Stimulated activated CD8-positive, alpha-beta memory T cell treated with anti-CD3 and anti-CD28 coated beads, Interleukin-7, amount 100 ng/mL, for 24 hours (primary cell): ENCODE results near the gene PIGZ.

Experiments
- DNase-seq: peaks from one replicate; pipeline ENCODE4 v3.0.0-alpha.2; 2020; ENCODE audit warnings: low read depth

PIGZ gene

DNA sequence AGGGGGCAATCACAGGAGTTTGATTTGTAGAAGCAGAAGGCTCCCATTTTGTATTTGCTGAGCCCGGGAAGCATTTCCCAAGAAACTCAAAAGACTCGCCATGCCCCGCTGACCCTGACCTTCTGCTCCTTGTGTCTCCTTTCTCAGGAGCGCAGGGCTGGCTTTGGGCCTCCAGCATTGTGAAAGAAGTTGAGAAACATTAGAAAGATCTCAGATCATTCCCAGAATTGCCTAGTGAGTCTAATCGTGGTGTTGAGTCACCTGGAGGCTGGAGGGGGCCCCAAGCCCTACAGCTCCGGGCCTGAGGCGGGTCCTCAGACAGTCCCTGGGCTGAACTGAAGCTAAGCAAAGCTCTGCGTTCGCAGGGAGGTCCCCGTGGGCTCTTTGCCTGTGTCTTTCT is 10.9 kb upstream of the PIGZ start:
- DNase-seq: no peak

DNA sequence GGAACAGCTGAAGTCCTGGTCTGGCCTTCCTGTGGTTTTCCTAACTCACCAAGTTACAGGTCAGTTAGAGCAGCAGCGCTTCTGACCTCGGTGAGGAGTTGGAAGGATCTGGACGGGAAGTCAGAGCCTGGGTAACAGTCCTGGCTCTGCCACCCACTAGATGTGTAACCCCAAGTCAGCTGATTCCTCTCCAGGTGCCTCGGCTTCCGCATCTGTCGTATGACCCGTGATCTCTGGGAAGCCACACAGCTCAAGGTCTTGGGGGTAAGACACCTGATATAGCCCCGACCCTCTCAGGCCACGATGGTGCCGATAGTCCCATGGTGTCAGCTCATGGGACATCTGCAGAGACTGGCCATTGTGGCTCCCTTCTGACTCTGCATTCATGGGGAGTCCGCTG is 8.3 kb upstream of the PIGZ start:
- DNase-seq: no peak

DNA sequence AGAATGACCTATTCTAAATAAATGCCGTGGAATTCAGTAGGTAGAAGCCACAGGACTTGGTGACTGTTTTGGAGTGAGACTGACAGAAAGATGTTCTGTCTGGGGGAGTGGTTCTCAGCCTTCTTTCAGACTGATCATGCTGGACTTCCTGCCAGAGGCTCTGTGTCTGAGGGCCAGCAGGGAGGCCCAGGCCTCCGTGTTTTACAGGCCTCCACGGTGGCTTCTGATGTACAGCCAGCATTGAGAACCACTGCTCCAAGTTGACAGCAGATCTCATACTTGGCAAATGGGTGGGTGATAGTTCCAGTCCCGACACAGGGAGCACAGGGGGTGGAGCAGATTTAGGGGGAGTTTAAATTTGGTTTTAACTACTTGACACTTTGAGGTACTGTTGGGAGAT is 6.7 kb upstream of the PIGZ start:
- no peak for DNase-seq

DNA sequence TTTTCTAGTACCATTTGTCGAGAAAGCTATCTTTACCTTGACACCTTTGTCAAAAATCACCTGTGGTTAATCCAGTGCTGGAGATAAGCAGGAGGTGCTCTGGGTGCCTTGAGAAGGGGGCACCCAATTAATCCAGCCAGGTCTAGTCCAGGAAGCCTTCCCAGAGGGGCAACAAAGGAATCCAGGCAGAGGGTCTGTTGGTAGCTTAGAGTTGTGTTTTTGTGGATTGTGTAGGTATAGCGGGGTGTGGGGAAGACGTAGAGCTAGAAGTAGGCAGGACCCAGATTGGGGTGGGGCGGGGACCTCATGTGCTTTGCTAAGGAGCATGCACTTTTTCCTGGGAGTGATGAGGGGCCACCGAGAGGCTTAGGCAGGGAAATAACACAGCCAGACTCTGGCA is 6.0 kb upstream of the PIGZ start:
- DNase-seq: no peak

DNA sequence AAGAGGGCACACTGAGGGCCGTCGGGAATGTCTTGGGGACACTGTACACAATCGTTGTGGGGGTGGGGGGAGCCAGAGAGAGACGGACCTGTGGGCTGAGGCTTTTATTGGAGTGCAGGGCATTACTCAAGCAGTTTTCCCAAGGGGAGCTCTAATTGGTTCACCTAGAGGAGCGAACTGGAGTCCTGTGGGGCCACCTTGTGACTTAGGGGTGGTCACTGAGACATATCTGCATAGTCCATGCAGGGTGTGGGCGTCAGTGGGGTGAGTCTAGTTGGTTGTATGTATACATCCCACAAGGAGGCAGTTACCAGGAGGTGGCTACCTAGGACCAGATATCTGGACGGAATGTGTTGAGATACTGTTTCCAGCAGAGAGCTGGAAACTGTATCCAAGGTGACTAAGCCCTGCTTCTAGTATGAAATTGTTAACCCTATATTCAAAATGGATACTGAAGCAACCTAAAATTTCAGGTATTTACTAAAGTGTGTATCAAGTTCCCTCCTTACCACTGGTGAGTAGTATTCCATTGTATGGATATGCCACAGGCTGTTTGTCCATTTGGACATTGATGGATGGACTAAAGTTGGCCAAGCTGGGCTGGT is 2.6 kb upstream of the PIGZ start:
- DNase-seq: no peak

DNA sequence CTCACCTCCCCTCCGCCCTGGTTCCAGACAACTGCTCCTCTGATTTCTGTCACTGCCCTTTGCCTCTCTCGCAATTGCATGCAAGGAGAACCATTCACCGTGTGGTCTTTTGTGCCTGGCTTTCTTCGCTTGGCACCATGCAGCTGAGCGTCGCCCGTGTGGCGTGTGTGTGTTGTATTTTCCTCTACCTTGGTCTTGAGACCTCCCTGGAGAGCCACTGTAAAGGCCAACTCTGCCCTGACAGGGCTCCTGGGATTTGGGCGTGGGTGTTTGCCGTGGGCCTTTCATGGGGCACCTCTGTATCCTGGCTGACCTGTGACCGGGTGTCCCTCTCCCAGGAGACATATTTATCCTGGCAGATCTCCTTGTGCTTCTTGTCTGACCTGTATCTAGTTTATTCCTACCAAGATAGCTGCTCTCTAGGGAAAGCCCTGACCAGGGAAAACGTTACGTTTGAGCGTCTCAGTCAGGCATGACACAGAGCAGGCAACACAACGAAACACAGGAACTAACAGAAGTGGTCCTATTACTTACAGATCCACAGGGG is 2.0 kb upstream of the PIGZ start:
- DNase-seq: no peak

DNA sequence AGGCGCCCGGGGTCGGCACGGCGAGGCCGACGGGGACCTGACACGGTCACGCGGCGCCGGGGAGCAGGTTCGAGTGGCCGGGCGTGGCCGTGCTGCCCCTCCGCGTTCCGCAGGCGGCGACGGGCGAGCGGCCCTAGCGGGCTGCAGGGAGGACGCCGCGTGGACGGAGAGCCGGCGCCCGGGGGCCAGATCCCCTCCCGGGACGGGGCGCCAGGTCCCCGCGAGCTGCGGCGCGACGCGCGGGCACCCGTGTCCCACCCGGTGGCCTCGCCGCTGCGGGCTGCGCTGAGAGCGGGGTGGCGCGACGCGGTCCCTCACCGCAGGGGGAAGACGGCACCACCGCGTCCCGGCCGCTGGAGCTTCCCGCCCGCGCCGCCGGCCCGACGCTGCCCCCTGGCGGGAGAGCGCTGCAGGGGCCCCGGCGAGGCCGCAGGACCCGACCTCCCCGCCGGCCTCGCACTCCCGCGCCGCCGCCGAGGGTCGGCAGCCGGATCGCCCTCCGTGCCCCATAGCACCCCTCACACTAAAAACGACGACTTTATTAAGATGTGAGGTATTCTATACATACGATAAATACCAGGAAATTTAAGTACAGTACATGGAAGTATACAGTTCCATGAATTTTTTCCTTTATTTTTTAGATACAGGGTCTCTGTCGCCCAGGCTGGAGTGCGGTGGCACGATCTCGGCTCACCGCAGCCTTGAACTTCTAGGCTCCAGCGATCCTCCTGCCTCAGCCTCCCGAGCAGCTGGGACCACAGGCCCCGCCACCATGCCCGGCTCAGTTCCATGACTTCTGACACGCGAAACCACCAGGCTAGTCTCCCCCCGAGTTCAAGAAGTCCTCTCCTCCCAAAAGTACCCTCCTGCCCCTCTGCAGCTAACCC is 1.3 kb upstream of the PIGZ start:
- no peak for DNase-seq

DNA sequence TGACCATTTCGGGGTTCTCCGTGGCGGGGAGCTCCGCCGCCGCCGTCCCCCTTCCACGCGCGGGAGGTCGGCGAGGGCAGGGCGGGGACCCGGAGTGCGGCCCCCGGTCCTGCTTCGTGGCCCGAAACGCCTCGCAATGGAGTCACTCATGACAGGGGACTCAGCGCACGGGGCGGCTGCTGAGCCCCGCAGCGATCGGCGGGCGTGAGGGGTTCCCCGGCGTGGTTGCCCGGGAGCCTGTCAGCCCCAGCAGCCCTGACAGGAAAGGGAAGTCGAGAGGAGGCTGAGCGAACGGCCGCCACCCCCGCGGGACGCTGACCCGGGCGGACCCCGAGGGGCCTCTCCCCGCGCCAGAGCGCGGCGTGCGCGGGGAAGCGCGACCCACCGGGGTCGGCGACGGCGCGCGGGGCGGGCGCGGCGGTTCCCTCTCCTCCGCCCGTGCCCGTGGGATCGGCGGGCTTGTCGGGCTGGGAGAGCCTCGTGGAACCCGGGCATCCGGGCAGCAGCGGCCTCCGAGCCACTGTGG is 564 bp upstream of the PIGZ start:
- no peak for DNase-seq

DNA sequence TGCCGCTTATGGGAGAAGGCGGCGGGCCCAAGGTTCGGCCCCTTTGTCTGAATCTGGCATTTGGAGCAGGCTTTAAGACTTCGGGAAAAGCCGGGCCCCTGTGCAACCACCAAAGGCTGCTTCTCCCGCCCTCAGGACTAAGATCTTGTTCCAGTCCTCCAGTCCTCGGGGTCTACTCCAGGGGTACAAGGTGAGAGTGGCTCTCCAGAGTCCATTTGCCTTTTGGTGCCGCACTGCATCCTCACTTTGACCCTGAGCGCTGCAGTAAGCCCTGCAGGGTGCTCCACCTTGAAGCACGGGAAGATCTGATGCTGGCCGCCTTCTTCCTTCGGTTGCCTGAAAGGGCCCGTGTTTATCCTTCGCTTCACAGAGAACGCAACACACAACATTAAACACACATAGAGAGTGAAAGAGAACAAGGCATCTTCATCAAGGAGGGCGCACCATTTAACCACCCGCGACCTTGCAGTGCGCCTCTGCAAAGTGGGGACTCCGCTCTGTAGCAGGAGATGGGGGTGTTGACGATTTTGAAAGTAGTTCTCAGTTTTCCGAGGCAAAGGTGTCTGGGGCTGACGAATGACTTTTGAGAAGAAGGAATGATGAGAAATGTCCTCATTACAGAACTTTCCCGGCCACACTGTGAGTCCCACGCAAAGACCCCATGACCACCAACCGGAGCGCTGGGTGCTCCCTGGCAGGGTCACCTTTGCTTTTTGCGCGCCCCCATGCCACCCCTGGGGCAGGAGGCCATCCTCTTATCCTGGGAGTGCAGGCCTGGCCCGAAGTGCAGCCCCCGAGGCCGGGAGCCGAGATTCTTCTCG is 1.0 kb downstream of the PIGZ start:
- no peak for DNase-seq

DNA sequence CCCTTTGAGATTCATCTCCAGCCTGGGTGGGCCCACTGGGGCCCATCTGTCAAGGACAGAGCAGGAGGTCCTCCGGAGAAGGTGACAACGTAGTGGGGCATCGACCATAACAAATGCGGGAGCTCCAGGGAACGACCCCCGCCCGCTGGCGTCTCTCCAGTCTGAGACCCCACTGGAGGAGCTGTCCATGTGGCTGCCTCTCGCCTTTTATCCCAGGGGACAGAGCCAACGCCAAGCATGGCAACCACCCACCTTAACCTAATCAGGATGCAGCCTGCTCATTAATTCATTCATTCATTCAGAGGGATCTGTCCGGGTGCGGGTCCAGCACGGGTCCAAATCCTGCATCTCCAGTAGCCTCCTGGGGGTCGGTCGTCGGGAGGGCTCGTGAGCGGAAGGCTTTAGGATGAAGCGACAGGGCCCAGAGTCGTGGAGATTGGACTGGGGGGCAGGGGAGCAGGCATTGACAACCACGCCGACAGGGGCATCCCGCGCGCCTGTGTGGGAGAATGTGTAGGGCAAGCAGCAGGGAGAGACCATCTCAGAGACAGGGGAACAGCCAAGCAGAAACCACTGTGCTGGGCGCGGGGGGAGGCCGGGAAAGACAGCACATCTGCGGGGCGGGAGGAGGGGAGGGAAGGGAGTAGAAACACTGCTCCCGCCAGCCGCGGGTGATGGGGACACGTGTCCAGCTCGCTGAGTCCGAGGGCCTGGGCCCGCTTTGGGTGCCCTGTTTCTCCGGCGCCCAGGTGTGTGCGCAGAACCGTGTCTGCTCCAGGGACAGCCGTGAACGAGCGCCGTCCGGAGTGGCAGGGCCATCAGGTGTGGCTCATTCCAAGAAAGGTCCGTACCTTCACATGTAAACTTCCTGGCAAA is 1.9 kb downstream of the PIGZ start:
- no peak for DNase-seq

DNA sequence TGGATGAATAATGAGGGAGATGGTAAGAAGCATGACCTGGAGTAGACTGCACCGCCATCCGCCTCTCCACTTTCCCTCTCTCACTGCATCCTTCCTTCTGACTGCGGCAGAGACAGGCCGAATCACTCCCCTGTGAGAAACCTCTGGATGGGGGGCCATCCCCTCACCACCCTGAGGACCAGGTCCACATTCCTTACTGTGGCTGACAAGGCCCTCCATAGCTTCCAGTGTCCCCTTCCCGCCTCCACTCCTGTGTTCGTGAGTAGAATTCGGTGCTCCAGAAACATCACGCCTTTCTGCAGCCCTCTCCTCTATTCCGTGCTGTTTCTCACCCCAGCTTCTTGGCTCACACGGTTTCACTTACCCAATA is 2.8 kb downstream of the PIGZ start:
- no peak for DNase-seq

DNA sequence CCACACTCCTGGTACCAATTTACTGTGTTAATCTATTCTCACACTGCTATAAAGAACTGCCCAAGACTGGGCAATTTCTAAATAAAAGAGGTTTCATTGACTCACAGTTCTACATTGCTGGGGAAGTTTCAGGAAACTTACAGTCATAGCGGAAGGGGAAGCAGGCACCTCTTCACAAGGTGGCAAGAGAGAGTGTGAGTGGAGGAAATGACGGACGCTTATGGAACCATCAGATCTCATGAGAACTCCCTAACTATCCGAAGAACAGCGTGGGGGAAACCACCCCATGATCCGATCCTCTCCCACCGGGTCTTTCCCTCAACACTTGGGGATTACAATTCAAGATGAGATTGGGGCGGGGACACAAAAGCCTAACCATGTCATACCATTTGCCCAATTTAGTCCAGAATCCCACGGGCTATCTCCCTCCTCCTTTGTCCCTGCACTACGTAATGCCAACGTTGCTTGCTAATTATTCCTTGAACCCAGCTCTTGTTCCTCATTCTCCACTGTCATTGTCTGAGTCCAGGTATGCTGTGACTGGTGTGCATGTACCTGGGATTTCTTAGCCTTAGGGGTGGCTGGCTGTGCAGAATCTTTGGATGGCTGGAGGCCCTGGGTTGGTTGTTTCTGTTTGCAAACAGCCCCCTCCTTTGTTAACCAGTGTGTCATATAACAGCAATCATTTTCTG is 3.4 kb downstream of the PIGZ start:
- no peak for DNase-seq

DNA sequence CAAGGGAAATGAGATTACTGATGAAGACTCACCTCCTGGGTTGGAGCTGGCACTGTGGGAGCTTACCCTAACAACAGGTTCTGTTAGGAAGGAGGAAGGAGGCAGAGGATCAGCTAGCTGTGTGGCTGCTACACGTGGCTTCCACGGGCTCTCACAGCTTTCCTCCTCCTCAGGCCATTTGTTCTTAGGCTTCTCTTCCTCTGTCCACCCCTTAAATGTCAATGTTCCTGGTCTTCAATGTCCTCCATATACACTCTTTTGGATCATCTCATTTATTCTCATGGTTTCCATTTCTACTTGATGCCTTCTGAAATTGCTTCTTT is 5.0 kb downstream of the PIGZ start:
- DNase-seq: no peak

DNA sequence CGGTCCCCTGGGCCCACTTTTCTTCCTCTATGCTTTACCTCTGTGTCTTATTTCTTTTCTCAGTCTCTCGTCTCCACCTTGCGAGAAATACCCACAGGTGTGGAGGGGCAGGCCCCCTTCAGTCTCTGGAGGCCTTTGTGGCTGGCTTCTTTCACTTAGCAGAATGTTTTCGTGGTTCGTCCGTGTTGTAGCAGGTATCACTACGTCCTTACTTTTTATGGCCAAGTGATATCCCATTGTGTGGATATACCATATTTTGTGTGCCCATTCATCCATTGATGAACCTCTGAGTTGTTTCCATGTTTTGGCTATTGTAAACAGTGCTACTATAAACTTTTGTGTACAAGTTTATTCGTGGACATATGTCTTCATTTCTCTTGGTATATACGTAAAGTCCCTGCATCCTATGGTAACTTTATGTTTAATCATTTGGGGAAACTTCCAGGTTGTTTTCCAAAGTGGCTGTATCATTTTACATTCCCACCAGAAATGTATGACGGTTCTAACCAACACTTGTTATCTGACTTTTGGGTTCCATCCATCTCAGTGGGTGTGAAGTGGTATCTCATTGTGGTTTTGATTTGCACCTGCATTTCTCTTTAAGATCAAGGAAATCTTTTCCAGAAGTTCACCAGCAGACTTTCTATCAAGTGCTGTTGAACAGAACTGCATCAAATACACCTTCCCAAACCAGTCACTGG is 5.6 kb downstream of the PIGZ start:
- no peak for DNase-seq

DNA sequence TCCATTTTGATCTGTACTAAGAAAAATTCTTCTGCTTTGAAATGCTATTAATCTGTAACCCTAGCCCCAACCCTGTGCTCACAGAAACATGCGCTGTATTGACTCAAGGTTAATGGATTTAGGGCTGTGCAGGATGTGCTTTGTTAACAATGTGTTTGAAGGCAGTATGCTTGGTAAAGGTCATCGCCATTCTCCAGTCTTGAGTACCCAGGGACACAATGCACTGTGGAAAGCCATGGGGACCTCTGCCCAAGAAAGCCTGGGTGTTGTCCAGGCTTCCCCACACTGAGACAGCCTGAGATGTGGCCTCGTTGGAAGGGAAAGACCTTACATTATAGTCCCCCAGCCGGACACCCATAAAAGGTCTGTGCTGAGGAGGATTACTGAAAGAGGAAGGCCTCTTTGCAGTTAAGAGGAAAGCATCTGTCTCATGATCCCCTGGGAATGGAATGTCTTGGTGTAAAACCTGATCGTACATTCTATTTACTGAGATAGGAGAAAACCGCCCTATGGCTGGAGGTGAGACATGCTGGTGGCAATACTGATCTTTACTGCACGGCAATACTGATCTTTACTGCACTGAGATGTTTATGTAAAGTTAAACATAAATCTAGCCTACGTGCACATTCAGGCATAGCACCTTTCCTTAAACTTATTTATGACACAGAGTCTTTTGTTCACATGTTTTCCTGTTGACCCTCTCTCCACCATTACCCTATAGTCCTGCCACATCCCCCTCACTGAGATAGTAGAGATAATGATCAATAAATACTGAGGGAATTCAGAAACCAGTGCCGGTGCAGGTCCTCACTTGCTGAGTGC is 6.3 kb downstream of the PIGZ start:
- no peak for DNase-seq

DNA sequence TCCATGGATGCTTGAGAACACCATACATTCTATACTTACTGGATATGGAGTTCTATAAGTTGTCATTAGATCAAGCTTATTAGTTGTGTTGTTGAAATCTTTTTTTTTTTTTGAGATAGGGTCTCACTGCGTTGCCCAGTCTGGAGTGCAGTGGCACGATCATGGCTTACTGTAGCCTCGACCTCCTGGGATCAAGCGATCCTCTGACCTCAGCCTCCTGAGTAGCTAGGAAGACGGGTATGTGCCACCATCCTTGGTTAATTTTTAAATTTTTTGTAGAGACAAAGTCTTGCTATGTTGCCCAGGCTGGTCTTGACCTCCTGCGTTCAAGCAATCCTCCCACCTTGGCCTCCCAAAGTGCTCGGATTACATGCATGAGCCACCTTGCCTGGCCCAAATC is 13.8 kb downstream of the PIGZ start:
- DNase-seq: no peak

DNA sequence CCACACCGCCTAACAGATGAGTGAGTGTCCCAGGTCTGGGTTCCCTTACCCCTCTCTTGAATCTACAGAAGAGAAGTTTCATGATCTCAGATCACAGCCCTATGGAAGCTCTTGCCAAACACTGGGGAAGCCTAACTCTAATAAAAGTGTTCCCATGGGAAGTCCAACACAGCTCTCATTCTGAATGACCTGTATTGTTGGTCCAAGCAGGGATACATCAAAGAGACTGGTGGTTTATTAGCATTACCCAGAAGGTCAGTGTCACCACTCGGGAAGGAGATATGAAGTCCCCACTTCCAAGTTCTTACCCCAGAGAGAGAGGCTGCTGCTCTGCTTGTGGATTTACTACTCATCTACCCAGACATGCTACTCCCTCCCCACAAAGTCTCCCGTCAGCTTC is 17.3 kb downstream of the PIGZ start:
- no peak for DNase-seq

DNA sequence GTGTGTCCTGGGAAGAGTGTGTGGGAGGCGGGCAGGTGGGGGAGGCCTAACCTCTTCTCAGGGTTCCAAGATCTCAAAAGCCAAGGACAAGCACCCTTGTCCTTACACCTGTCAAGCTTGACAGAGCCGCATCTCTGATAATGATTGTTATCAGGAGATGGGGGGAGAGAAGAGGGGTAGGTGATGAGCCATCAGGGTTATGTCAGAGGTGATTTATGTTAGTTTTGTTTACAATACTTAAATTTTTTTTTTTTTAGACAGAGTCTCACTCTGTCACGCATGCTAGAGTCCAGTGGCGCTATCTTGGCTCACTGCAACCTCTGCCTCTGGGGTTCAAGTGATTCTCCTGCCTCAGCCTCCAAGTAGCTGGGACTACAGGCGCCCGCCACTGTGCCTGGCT is 18.9 kb downstream of the PIGZ start:
- DNase-seq: no peak

DNA sequence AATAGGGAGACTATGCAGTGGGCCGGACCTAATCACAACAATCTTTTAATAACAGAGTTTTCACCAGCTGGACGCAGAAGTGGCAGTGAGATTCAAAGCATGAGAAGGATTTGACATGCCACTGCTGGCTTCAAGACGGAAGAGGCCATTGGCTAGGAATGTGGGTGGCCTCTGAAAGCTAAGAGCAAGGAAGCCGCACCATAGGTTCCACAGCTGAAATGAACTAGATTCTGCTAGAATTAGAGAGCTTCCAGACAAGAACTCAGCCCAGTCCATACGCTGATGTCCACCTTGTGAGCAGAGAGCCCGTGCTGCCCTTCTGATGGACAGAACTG is 19.4 kb downstream of the PIGZ start:
- DNase-seq: no peak
